ENCODE measurements around the gene BPIFB6.

BPIFB6 gene

DNA sequence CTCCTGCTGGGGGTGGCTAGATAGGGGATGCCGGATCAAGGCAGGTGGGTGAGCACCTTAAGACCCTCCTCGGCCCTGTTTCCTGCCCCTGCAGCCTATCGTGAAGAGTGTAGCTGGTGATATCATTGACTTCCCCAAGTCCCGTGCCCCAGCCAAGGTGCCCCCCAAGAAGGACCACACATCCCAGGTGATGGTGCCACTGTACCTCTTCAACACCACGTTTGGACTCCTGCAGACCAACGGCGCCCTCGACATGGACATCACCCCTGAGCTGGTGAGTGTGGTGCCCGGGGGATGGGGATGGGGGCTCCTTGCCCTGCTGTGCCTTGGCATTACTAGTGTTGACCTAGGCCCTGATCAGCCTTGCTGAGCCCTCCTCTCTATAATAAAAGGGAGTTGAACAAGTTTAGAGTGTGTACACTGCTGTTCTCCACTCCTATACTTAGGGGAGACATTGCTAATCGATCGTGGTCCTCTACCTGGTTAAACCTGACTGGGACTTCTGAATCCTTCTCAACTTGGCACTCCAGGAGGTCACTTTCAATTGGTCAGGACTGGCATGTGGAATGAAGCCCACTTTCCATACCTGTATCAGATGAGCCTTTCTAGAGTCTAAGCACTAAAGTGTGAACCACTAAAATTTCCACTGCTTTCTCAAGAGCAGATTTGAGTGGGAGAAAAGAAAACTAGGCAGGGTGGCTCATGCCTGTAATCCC, 33.3 kb downstream of the BPIFB6 start:
- DNase-seq, result no peak

DNA sequence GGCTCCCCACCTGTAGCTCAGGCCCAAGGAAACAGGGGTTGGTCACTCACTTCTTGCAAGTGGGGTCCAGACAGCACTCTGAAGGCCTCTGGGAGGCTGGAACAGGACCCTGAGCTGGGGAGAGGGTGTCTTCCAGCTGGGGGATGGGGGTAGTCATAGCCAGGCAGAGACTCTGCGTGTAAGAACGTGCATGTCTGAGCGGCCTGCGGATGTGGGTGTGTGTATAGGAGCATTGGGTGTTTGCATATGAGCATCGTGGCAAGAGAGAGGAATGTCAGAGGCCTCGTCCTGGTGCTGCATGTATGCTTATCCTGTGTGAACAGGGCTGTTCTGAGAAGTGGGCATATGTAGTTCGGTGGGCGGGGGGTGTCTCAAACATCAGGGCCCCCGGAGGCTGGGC, 34.3 kb downstream of the BPIFB6 start:
- no peak for DNase-seq

DNA sequence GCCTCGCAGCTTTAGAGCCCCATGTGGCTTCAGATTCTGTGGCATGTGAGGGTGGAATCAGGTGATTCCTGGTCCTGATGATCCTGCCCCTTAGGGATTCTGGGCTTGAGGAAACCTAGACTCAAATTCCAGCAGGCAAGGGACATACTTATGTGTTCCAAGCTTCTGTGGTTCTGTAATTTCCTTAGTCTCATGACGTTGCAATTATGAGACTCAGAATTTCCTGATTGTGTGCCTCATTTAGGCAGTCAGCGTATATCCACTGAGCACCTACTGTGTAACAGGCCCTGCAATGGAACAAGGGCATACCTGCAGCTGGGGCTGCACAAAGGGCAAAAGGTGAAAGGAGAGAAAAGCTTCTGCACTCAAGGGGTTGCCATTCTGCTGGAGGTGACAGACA, 36.4 kb downstream of the BPIFB6 start:
- DNase-seq, result no peak

DNA sequence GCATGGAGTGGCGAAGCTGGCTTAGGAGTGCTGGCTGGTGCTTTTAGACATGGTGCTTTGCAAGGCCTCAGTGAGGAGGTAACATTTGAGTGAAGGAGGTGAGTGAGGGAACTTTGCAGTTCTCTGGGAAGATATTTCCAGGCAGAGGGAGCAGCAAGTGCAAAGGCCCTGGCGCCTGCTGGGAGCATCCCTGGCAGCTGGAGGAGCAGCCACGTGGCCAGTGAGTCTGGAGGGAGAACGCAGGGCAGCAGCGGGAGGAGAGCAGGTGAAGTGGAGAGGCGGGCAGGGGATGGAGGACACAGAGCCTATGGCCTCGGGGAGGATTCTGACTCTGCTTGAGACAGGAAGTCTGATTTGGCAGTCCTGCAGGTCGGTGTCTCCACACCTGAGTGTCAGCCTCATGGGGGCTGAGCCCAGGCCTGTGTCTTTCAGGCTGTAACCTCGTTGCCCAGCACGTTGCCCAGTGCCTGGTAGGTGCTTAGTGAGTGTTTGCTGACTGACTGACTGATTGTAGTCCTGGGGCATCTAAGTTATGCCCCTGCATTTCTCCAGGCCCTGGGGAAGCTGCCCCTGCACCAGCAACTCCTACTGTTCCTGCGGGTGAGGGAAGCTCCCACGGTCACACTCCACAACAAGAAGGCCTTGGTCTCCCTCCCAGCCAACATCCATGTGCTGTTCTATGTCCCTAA, 36.9 kb downstream of the BPIFB6 start:
- no peak for DNase-seq

DNA sequence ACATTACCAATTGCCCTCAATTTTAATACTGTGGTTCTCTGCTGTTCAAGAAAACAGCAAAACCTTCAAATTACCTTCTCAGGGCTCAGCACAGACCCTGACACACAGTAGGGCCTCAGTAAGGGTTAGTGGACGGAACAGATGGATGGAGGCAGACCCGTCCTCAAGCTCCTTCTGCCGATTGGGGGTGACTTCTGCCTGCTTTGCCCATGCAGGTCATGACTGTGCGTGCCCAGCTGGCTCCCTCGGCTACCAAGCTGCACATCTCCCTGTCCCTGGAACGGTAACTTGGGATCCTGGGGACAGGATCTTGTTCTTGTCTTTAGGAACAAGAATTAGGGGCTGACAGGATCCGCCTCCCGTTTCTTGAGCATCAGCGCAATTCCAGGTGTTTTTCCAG, 38.2 kb downstream of the BPIFB6 start:
- no peak for DNase-seq

DNA sequence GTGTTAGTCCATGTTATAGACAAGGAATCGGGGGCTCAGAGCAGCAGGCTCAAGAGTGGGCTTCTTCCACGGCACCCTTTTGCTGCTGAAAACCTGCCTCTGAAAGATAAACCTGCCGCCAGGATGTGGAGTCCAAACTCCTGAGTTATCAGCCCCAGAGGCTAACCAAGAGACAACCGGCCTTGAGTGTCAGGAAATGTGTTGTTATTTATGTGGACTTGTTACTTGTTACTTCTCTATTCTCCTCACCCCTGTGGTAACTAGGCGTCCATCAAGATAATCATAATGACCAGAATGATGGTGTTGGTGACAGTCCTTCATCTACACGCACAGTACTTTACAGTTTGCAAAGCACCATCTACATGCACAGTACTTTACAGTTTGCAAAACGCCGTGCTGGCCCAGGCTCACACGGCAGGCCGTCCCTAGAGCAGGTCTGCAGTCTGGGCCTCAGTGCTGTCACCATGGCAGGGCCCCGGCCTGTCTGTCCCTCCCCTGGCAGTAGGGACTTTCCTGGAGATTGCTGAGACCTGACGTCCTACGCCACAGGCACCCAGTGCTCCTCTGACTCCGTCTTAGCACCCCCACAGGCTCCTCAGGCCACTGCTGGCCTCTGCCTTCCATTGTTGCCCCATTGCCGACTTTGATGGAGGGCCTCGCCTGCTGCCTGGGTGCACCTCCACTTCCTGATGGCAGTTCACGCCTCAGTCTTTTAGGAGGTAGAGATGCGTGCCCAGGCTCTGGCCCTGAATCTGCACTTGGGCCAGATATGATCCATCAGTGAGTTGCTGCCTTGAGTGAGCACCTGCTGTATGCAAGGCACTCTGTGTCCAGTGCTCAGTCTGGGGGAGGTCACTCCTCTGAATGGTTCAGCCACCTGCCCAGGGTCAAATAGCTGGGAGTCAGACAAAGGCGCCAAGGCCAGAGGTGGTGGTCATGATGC, 38.9 kb downstream of the BPIFB6 start:
- DNase-seq, result no peak

DNA sequence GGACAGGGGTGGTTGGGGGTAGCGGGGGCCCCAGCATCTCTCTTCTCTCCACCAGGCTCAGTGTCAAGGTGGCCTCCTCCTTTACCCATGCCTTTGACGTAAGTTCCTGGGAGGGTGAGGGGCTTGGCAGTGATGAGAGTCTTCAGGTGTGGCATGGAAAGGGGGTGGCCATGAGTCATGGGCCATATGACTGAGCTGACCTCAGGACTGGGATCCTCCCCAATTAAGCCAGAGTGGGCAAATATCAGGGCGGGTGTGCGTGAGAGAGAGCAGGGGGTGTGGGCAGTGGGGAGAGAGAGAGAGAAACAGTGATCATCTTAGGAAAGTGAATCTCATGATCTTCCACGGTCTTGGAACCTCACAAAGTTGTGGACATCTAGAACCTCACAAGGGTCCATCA, 39.8 kb downstream of the BPIFB6 start:
- no peak for DNase-seq

DNA sequence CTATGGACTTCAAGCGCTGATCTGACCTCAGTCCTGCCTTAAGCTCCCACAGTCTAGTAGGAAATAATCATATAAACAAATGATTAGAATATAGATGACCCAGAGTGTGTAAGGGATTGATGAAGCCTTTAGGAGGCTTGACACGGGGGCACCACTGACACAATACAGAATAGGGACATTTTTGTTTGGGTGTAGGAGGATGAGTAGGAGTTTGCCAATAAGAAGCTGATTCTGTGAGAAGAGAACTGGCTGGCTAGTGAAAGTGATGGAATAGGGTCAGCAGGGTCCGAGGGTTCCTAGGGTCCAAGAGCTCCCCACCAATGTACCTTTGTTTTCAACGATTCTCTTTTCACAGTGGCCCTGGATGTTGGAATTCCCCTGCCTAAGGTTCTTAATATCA, 40.9 kb downstream of the BPIFB6 start:
- no peak for DNase-seq

DNA sequence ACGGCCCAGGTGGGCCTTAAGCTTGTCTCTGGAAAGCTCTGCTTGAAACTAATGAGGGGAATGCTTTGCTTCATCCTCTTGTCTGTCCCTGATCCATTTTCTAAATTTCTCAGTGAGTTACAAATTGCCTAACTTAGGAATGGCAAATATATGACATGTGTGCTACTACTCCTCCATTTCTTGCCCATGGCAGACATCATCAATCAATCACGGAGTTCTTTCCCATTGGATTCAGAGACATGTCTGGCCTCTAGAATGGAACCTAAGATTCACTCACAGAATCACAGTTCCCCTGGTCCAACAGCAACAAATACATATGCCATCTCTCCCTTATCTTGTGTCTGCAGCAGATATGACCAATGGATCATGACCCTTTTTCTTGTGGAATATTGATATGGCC, 41.4 kb downstream of the BPIFB6 start:
- DNase-seq, result no peak

DNA sequence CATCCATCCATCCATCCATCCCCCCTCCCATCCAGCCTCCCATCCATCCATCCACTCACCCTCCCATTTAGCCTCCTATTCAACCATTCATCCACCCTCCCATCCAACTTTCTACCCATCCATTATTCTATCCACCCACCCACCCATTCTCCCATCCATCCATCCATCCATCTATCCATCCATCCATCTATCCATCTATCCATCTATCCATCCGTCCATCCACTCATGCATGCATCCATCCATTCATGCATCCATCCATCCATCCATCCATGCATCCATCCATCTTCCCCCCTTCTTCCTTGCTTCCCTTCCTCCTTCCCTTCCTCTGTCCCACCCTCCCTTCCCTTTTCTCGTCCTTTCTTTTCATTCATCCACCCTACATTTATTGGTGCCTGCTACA, 43.2 kb downstream of the BPIFB6 start:
- no peak for DNase-seq

DNA sequence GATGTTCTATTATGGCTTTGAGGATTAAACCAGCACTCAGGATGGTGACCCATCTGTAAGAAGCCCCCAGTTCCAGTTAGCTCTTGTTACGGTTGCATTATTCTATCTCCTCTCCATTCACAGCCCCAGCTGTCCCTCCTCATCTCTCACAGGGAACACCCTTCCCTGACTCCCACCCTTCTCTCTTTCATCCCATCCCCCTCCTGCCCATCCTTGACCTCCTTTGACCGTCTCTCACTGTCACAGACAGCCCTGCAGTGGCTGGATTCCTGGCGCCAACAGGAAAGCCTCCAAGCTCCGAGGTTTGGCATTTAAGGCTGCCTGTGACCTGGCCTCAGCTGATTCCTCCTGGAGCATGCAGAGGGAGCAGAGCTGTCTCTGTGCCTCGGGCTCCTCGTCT, 43.8 kb downstream of the BPIFB6 start:
- no peak for DNase-seq

DNA sequence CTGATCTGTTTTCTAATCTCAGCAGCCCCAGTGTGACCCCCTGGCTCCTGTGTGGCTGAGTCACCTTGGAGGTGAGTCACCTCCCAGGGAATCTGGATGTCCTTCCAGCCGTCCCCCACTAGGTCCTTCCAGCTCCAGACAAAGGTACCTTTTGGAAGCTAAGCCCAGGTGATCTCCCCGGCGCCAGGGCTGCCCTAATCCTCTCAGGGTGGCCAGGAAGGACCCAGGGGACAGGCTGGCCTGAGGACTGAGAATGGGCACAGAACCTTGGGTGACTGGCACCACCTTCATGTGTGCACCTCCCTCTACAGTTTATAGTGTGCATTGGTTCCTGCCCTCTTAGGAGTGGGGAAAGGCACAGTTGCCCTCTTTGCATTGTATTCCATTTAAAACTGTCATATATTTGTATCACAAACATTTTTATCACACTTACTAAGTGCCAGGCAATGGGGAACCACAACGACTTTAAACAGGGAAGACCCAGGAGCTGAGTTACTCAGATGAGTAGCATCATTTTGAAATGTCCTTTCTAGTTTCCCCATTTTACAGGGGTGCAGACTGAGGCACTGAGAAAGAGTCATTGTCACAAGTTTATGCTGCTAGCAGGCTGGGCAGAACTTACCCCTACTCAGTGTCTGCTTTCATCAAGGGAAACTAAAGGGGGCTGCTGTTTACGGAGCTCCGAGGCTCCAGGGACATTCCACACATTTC, 45.4 kb downstream of the BPIFB6 start:
- no peak for DNase-seq

DNA sequence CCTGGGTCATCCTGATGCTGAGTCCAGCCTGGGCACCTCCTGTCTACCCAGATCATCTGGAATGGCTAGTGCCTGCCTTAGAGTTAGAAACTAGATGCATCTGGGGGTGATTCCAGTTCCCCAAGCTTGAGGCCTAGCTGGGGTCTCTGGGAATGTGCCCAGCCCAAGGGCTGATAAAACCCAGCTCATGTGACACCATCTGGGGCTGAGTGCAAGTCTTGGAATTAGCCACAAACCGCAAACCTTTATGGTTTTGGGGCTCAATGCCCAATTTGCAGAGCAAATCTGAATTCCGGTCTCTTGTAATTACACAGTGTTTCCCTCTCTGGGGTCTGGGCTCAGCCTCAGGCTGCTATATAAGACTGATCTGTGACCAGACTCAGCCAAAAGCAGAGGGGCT, 47.8 kb downstream of the BPIFB6 start, which contains the start of gene BPIFB4:
Gene BPIFB4, plus strand, starts transcription at position 385 of the 400 bp plus-strand sequence. CDS start 1,884 bp downstream, outside the sequence.
- peak; percentile 41 for DNase-seq

DNA sequence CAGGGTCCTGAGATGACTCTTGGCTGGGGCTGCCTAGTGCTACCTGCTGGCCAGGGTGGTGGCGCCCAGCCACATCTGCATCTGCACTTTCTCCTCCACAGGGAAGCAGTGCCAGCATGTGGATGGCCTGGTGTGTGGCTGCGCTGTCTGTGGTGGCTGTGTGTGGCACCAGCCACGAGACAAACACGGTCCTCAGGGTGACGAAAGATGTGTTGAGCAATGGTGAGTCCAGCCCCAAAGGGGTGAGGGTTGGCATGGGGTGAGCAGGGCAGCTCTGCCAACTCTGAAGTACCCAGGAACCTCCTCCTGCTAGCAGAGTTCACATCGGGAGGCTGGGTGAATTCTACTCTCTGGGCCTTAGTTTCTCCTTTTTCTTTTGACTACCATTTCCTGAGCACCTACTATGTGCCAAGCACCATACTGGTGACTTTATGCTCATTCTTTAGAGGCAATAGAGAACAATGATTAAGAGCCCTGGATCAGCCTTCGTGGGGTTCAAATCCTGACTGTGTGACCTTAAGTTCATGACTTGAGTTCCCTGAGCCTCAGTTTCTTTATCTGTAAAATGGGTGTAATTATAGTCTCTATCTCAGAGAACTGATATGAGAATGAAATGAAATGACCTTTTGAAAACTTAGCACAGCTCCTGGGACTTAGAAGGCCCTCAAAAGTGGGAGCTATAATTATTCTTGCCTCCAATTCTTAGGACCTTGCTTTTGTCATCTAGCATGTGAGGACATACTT, 50.1 kb downstream of the BPIFB6 start:
- no peak for DNase-seq

DNA sequence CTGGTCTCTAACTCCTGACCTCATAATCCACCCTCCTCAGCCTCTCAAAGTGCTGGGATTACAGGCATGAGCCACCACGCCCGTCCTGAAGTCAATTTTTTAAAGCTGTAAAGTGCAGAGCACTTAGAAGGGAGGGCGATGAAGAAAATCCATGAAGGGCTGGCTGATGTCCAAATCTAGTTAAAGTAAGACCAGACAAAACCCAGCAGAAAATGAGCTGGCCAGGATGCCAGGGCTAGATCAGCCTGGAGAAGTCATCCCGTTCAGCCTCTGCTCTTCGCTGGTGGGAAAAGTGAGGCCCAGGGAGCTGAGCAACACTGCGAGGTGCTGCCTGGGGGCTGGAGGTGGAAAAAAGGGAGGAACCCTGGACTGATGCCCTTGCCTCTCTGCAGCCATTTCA, 51.1 kb downstream of the BPIFB6 start:
- DNase-seq, result no peak

DNA sequence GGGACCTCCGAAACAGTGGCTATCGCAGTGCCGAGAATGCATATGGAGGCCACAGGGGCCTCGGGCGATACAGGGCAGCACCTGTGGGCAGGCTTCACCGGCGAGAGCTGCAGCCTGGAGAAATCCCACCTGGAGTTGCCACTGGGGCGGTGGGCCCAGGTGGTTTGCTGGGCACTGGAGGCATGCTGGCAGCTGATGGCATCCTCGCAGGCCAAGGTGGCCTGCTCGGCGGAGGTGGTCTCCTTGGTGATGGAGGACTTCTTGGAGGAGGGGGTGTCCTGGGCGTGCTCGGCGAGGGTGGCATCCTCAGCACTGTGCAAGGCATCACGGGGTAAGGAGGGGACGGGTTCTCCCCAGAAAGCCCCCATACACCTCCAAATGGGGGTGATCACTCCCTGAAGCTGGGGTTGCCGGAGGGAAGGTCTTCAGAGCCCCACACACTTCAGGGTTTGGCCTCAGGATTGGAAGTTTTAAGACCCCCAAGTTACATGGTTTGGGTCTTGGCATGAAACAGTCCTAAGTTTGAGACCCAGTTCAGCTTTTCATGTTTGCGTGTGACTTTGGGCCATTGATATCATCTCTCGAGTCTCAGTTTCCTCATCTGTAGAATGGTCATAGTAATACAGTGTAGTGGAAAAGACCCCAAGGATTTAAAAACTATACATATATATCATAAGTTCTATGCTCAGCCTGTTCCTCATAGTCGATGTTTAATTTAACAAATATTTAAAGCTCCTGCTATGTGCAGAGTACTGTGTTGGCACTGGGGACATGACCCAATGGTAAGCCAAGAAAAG, 52.3 kb downstream of the BPIFB6 start:
- no peak for DNase-seq

DNA sequence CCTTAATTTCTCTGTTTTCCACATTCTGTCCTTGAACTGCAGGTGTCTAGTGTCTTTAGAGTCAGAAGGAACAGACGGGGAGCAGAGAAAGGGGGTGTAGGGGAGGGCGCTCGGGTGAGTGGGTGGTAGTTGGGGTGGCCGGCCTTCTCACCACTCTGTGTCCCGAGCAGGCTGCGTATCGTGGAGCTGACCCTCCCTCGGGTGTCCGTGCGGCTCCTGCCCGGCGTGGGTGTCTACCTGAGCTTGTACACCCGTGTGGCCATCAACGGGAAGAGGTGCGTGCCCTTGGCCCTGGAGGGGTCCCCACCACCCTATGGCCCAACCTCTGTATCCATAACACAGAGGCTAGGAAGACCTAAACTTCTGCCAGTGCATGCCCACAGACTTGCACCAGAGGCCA, 53.3 kb downstream of the BPIFB6 start:
- no peak for DNase-seq

DNA sequence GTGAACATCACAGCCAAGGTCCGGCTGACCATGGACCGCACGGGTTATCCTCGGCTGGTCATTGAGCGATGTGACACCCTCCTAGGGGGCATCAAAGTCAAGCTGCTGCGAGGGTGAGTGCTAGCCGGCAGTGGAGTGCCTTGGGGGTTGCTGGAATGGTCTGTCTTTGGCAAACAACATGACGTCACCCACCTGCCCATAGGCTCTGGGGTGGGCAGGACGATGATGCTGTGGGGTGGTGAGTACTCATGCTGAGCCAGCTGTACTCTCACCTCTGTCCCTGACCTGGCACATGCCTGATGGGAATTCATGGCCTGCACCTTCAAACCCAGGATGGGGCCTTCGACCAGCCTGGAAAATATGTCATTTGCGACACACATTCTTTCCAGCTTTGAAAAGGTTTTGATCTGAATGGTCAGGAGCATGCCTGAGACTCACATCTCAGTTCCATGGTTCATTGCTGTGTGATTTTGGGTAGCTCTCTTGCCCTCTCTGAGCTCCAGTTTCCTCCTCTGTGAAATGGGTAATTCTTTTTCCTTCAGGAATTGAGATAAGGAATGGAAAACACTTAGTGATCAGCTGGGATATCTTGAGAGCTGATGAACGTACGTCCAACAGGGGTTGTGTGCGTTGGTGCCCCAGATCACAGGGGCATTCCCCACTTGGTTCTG, 54.7 kb downstream of the BPIFB6 start:
- no peak for DNase-seq

DNA sequence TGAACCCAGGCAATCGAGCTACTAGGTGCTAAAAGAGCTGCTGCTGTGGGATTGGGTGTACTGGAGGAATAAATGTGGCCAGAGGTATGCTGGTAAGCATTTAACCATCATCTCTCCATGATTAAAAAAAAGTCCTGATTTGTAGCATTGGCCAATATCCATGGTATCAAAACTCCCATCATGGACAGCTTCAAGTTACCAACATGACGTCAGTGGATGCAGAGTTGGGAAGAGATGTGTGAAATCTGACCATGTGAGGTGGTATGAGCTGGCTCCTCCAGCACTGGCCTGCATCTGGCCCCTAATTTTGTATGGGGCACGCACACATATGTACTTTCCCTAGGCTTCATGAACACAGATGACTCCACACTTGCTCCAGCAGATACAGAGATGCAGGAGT, 59.7 kb downstream of the BPIFB6 start:
- DNase-seq, result no peak

DNA sequence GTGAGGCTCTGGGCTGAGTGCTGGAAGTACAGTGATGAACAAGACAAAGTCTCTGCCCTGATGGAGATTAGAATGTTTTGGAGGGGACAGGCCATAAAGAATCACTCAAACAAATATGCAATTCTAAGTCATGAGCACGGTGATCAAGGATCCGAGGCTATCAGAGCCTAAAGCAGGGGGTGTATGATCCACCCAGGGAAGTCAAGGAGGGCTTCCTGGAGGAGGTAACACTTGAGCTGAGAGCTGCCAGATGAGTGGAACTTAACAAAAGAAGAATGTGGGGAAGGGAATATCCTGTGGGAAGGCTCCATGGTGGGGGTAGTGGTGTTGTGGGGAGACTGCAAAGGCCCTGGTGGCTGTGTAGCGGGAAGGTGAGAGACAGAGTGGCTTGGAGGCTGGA, 60.2 kb downstream of the BPIFB6 start:
- no peak for DNase-seq

DNA sequence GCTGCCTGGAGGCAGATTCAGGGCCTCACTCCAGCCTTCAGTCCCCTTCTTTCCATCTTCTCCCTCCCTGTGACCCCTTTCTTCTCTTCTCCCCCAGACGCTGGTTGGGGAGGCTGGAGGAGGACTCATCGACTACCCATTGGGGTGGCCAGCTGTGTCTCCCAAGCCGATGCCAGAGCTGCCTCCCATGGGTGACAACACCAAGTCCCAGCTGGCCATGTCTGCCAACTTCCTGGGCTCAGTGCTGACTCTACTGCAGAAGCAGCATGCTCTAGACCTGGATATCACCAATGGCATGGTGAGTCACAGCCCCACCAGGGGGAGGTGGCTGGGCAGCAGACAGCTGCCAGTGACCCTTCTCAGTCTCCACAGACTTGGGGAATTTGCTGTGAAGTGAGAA, 60.9 kb downstream of the BPIFB6 start:
- no peak for DNase-seq

Data from femur (tissue), 1 donor.